Thyroid gland (tissue), 4 donors: ENCODE measurements around the gene ZKSCAN1. TPM values are rescaled to one million over a fixed set of nuclear protein-coding genes. Genes with fewer than 3 reads are reported as not detected.

Experiments
- DNase-seq, 2 donors: peaks; one replicate each; pipeline ENCODE4 v3.0.0-alpha.2; 2019
- H3K27ac ChIP-seq, 3 donors: fragments of 200-600 bp; sonication (generic); 1 replicate in 2 of 3; 2 replicates in 1 of 3; pipeline ENCODE4 v1.5.1; 2016 to 2019; ENCODE audit warnings: mild to moderate bottlenecking in 1 of 3, moderate library complexity in 1 of 3
- H3K27me3 ChIP-seq: fragments of 200-600 bp; sonication (generic); one replicate; pipeline ENCODE4 v1.5.1; 2019
- H3K36me3 ChIP-seq, 2 donors: fragments of 200-600 bp; sonication (generic); one replicate each; pipeline ENCODE4 v1.5.1; 2016 to 2019
- H3K4me1 ChIP-seq, 2 donors: fragments of 200-600 bp; sonication (generic); one replicate each; pipeline ENCODE4 v1.5.1; 2017 to 2019
- H3K4me3 ChIP-seq, 3 donors: fragments of 200-600 bp; sonication (generic); replicated peaks in 1 of 3; 1 replicate in 2 of 3; 2 replicates in 1 of 3; pipeline ENCODE4 v1.5.1; 2016; ENCODE audit warnings: mild to moderate bottlenecking in 1 of 3
- H3K9me3 ChIP-seq: fragments of 200-600 bp; sonication (generic); one replicate; pipeline ENCODE4 v1.5.1; 2017
- CTCF ChIP-seq, 6 experiments: fragments of 200-600 bp in 3 of 6; fragments of 450-650 bp in 3 of 6; sonication (generic) in 3 of 6; IDR thresholded peaks; one replicate each; pipeline ENCODE4 v1.5.1; 2016 to 2019; ENCODE audit warnings: antibody characterized with exemption in 6 of 6, mild to moderate bottlenecking in 2 of 6, inconsistent platforms in 1 of 6, moderate library complexity in 1 of 6
- POLR2A ChIP-seq, 2 donors: fragments of 450-650 bp; IDR thresholded peaks; one replicate each; pipeline ENCODE4 v1.6.1; 2017; ENCODE audit warnings: antibody characterized with exemption in 2 of 2, mild to moderate bottlenecking in 2 of 2, moderate library complexity in 1 of 2
- WGBS, 2 donors: methylation state at CpG; one replicate each; pipeline ENCODE4 v1.1.5; 2017; 5-methylcytosine and 5-hydroxymethylcytosine counted together
- intact Hi-C: fragments of 100-400 bp; cut with DNase I; formaldehyde crosslinking; loops from one replicate; pipeline ENCODE4 v1.15.1; 2023
- total RNA-seq, 4 donors: library from RNA; depleted of rRNA; stranded (reverse); fragments of >200 nt; gene quantifications; one replicate each; pipeline ENCODE4 v1.2.3, GENCODE V29; 2016

The ZKSCAN1 gene
- total RNA-seq, 4 donors from 2014 or later, result 34.0 to 41.4 (median 35.3) TPM

DNA sequence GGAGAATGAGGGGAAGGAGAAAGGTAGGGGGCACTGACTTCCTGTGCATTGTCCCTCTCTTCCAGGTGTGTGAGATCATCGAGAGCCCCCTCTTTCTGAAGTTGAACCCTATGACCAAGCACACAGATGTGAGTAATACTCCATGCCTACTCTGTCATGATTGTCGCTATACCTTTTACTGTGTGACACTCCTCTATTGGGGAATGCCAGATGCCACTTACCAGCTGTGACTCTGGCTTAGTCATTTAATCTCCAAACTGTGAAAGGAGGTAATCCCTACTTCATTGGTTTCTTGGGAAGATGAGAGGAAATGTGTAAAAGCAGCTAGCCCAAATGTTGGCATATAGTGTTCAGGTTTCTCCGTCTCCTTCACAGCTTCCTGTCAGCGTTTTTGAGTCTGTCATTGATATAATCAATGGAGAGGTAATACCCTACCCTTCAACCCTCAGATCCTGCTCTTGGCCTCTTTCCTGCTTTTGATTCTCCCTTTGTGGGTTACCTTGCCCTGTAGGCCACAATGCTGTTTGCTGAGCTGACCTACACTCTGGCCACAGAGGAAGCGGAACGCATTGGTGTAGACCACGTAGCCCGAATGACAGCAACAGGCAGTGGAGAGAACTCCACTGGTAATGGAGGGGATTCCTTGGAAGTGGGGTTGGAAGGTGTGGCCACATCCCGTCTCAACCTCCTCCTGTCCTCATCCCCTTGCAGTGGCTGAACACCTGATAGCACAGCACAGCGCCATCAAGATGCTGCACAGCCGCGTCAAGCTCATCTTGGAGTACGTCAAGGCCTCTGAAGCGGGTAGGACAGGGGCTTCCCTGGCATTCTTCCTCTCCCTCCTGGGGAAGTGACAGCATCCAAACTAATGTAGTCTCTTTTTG is 75.4 kb downstream of the ZKSCAN1 start:
- Histone ChIP-seq H3K9me3 (no peaks in the 10 kb centered on the region), H3K36me3 (peaks cover 45 to 48% of the 10 kb centered on the region in 2 donors), H3K4me1 (peaks cover 0 to 17% of the 10 kb centered on the region in 2 donors), H3K27me3 (no peaks in the 10 kb centered on the region), H3K27ac (no peak overlapping the region), H3K4me3 (no peak overlapping the region)
- 93 to 94% methylated on average over 14 of the region's 14 CpGs for WGBS, 2 donors
- TF ChIP-seq POLR2A (IDR thresholded peaks at IDR 0.05) (no peak), CTCF (IDR thresholded peaks at IDR 0.05) (no peak)
- intact Hi-C loops, result loop anchor here (5.0 kb wide), 1 partner anchor 37 kb away; the partner anchor contains the start of gene MBLAC1
- no peak for DNase-seq

Other genes with a start within 250 kb of the ZKSCAN1 start
- gene CYP3A4, start 231.4 kb upstream of the ZKSCAN1 start, total RNA-seq, result not detected
- gene CYP3A43, start 187.6 kb upstream of the ZKSCAN1 start, total RNA-seq, result not detected
- gene OR2AE1, start 138.6 kb upstream of the ZKSCAN1 start, total RNA-seq, result 1 to 10 TPM in 1 of 4 donors, under 1 TPM in 1, not detected in 2; 0.45 to 1.2 TPM
- 10 to 100 TPM; 39.7 to 78.1 (median 59.3) TPM for gene TRIM4, start 96.1 kb upstream of the ZKSCAN1 start, total RNA-seq
- gene GJC3, start 86.0 kb upstream of the ZKSCAN1 start, total RNA-seq, result not detected
- 1 to 10 TPM in 3 of 4 donors, not detected in 1; 1.6 to 3.5 (median 3.1) TPM for gene AZGP1, start 39.6 kb upstream of the ZKSCAN1 start, total RNA-seq
- gene ZSCAN21, start 34.2 kb downstream of the ZKSCAN1 start, total RNA-seq, result 10 to 100 TPM; 14.0 to 23.8 (median 19.2) TPM
- 10 to 100 TPM; 31.4 to 42.3 (median 36.1) TPM for gene ZNF3, start 66.1 kb downstream of the ZKSCAN1 start, total RNA-seq
- gene COPS6, start 73.4 kb downstream of the ZKSCAN1 start, total RNA-seq, result 10 to 100 TPM; 32.5 to 71.5 (median 39.9) TPM
- 10 to 100 TPM; 16.6 to 51.3 (median 26.5) TPM for gene MCM7, start 85.8 kb downstream of the ZKSCAN1 start, total RNA-seq
- gene AP4M1, start 86.0 kb downstream of the ZKSCAN1 start, total RNA-seq, result 10 to 100 TPM in 3 of 4 donors, 1 to 10 TPM in 1; 9.1 to 26.6 (median 19.4) TPM
- 100 to 1,000 TPM in 1 of 4 donors, 10 to 100 TPM in 3; 50.3 to 104 (median 85.2) TPM for gene TAF6, start 103.8 kb downstream of the ZKSCAN1 start, total RNA-seq
- 10 to 100 TPM in 3 of 4 donors, 1 to 10 TPM in 1; 4.1 to 14.5 (median 13.1) TPM for gene CNPY4, start 104.0 kb downstream of the ZKSCAN1 start, total RNA-seq
- gene MBLAC1, start 111.4 kb downstream of the ZKSCAN1 start, total RNA-seq, result 10 to 100 TPM in 1 of 4 donors, 1 to 10 TPM in 3; 3.0 to 12.5 (median 6.1) TPM
- gene LAMTOR4, start 133.3 kb downstream of the ZKSCAN1 start, total RNA-seq, result 100 to 1,000 TPM in 3 of 4 donors, 10 to 100 TPM in 1; 69.7 to 264 (median 204) TPM
- gene TRAPPC14, start 143.1 kb downstream of the ZKSCAN1 start, total RNA-seq, result 10 to 100 TPM; 11.1 to 21.1 (median 11.8) TPM
- 1 to 10 TPM in 2 of 4 donors, under 1 TPM in 2; 0.67 to 1.7 (median 1.1) TPM for gene GAL3ST4, start 153.0 kb downstream of the ZKSCAN1 start, total RNA-seq
- 1 to 10 TPM in 1 of 4 donors, not detected in 3; 1.3 TPM for gene GPC2, start 161.8 kb downstream of the ZKSCAN1 start, total RNA-seq
- 1 to 10 TPM in 2 of 4 donors, under 1 TPM in 1, not detected in 1; 0.34 to 2.7 (median 1.5) TPM for gene STAG3, start 162.3 kb downstream of the ZKSCAN1 start, total RNA-seq
- gene PVRIG, start 204.4 kb downstream of the ZKSCAN1 start, total RNA-seq, result 1 to 10 TPM in 1 of 4 donors, under 1 TPM in 1, not detected in 2; 0.42 to 2.6 TPM